D721Med (cell line): ENCODE measurements around the gene CHRM4.

ENCODE experiments used
- DNase-seq: peaks from one replicate; pipeline ENCODE4 v3.0.0; 2011; ENCODE audit warnings: low spot score; ENCODE audit not compliant: insufficient read length
- FAIRE-seq: peaks from 2 replicates; lab custom pipeline; 2011; peaks lifted over from hg19 to GRCh38; lab: Jason Lieb, UNC
- CTCF ChIP-seq: IDR thresholded peaks from 2 replicates; pipeline ENCODE4 v1.5.1; 2012; ENCODE audit warnings: mild to moderate bottlenecking, control low read depth; ENCODE audit not compliant: insufficient read depth; ENCODE audit errors: missing control alignments

CHRM4 gene

GRCh38 chr11:46427364-46427763 is 35.8 kb upstream of the CHRM4 start:
- DNase-seq (no peak), FAIRE-seq (no peak)
- no peak for TF ChIP-seq CTCF

DNA sequence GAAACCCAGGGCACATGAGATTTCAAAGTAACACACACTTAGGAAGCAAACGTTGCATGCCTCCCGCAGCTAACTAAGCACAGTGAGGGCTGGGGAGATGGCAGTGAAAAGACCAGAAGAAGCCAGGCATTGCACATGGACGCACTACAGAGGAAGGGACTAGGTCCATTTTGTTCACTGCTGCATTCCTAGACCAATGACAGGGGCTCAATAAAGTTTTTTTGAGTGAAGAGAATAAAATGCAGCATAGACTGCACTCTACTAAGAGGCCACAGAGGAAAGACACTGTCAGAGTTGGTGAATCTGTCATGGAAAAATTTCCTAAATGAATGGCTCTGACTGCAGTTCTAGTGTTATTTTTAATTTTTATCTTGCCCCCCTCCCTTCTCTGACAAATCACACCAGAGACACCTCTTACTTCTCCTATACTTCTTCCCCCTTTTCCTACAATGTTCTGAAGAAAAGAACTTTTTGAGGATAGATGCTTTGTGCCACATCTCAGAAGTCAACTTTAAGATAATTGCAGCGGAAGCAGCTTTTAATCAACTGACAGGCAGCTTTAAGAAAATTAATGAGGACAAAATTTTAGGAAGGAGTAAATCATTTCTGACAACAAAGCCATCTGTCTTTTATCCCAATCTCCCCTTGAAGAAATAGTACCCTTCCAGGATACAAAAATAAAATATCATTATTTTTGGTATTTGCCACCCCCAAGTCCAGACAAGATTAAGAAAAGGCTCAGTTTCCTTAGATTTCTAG is 34.8 kb upstream of the CHRM4 start:
- FAIRE-seq (no peak), DNase-seq (no peak)
- TF ChIP-seq CTCF = no peak

DNA sequence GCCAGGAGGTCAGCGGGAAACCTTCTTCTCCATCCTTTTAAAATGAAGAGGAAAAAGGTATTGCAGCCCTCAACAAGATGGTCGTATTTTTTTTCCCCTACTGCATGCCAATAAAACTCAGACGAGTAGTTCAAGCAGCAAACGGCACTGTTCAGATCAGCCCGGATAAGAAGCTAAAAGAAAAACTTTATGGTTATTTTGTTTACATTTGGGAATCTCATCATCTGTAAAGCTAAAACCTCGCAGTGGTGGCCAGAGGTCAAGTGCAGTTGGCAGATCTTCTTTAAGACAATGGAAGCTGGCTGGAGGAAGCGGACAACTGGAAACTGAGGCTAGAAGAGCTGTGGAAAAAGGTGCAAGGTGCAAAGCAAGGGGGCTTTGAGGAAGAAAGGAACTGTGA is 31.0 kb upstream of the CHRM4 start:
- FAIRE-seq (no peak), DNase-seq (no peak)
- TF ChIP-seq CTCF = no peak

DNA sequence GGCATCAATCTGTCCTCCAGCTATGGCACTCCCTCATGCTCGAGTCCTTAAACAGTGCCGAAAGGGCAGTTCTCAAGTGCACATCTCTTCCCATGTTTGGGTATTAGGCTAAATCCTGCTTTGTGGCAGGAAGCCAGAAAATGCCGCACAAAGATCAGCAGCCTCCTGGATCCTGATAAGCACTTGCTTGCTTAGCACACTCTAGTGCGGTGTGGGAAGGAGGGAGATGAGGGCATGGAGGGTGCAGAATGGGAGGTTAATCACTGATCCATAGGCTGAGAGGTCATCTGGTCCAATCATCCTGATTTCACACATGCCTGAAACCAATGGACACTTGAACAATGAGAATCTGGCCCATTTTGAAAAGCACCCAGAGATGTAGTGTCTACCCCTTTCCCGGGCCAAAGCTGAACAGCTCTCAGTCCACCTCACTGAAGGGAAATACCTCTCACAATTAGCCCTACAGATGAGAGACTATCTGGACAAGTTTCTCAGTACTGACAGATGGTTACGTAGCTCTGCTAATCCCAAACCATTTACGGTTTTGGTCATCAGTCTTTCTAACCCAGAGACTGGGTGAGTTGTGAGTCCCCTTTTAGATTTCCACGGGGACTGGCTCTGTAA is 29.8 kb upstream of the CHRM4 start:
- peak; percentile 87 for FAIRE-seq
- DNase-seq = peak; percentile 46
- TF ChIP-seq CTCF = no peak

DNA sequence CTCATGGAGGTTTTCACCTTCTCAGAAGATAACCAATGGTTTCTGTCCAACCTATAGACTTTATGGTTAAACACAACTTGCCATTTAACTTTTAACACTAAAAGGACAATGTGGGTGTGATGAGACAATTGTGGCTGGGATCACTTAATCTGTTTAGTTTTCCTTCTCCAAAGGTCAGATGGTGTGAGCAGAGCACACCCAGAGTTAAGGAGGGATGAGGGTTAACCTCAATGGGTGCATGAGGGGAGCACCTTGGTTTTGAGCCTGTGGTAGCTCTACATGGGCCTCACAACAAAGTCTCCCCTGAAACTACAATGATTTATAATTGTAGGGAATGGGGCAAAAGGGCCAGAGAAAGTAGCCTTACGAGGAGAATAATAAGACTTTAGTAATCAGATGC is 28.9 kb upstream of the CHRM4 start:
- DNase-seq = no peak
- no peak for TF ChIP-seq CTCF
- FAIRE-seq = no peak

DNA sequence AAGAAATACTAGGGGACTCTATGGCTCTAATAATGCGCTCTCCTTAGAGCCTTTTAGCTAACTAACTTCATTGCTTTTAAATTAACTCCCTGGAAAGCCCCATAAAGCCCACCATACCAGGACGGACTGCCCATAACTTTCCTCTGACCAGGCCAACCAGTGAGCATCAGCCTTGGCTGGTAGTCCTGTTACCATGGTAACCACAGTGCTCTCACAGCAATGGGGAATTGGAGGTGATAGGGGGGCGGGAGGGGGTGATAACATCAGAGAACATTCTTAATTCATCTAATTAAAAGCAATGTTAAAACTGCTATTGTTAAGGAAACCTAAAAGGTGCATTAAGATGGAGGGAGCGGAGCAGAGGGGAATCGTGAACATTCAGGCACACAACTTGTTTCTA is 27.2 kb upstream of the CHRM4 start:
- TF ChIP-seq CTCF = no peak
- FAIRE-seq = no peak
- no peak for DNase-seq

GRCh38 chr11:46417711-46418110 is 26.1 kb upstream of the CHRM4 start:
- no peak for FAIRE-seq
- TF ChIP-seq CTCF = no peak
- DNase-seq = no peak
